Activated CD8-positive, alpha-beta T cell treated with anti-CD3 and anti-CD28 coated beads for 36 hours (primary cell): ENCODE measurements around the gene CLK2. TPM values are rescaled to one million over a fixed set of nuclear protein-coding genes. Genes with fewer than 3 reads are reported as not detected.
"Not testable (repeated sequence)": the region's sequence is repeated elsewhere in the genome, so short reads cannot be mapped to it uniquely, and the experiment has no call there.

Experiments used
- ATAC-seq: fragments of 200-7000 bp; cut with Tn5 transposase; one replicate; pipeline ENCODE4 v1.10.0; 2021; ENCODE audit warnings: mild to moderate bottlenecking, moderate library complexity
- CTCF ChIA-PET: fragments of 350-600 bp; sonication (Branson Sonifier 250); formaldehyde crosslinking; loops from one replicate; lab custom pipeline; 2021; ENCODE audit warnings: antibody characterized with exemption; lab: Charles Lee
- POLR2A ChIA-PET: fragments of 350-600 bp; sonication (Branson Sonifier 250); formaldehyde crosslinking; loops from one replicate; lab custom pipeline; 2021; ENCODE audit warnings: antibody characterized with exemption; lab: Charles Lee
- DNase-seq: peaks from one replicate; pipeline ENCODE4 v3.0.0-alpha.2; 2020
- H3K27ac Mint-ChIP-seq: one replicate; pipeline ENCODE4 v1.8.0; 2021; ENCODE audit warnings: mild to moderate bottlenecking, mixed read lengths
- H3K27me3 Mint-ChIP-seq: one replicate; pipeline ENCODE4 v1.8.0; 2021; ENCODE audit warnings: mixed read lengths
- H3K36me3 Mint-ChIP-seq: one replicate; pipeline ENCODE4 v1.8.0; 2021; ENCODE audit warnings: low read depth, mixed read lengths
- H3K4me1 Mint-ChIP-seq: one replicate; pipeline ENCODE4 v1.8.0; 2021; ENCODE audit warnings: low read depth, mixed read lengths
- H3K4me3 Mint-ChIP-seq: one replicate; pipeline ENCODE4 v1.8.0; 2021; ENCODE audit warnings: mild to moderate bottlenecking, moderate library complexity, mixed read lengths
- H3K9me3 Mint-ChIP-seq: one replicate; pipeline ENCODE4 v1.8.0; 2021; ENCODE audit warnings: mixed read lengths
- CTCF ChIP-seq: fragments of 200-600 bp; IDR thresholded peaks from one replicate; pipeline ENCODE4 v1.8.0; 2022; ENCODE audit warnings: antibody characterized with exemption, mild to moderate bottlenecking
- intact Hi-C: fragments of 100-400 bp; cut with micrococcal nuclease; formaldehyde crosslinking; loops from one replicate; pipeline ENCODE4 v1.10.0; 2022
- total RNA-seq, 2 experiments: library from RNA; stranded (reverse); gene quantifications; one replicate each; pipeline ENCODE4 v1.2.3, GENCODE V29; 2021

CLK2 gene
- total RNA-seq, 2 experiments from 2014 or later, result 80.6 to 85.4 TPM

GRCh38 chr1:155247667-155248553, 25.4 kb downstream of the CLK2 start:
- ATAC-seq (no peak), DNase-seq (no peak)
- no peak overlapping the region for H3K4me3 Mint-ChIP-seq
- intact Hi-C loops, result no loop called here
- CTCF ChIA-PET, result interaction anchor here (0.7 to 6.9 kb wide), 6 partner anchors 10 to 80 kb away, joined by 3 to 232 read pairs (median 52); partner anchors contain the start of genes CLK2, FDPS, RUSC1 and SCAMP3
- H3K27ac Mint-ChIP-seq, result no peak overlapping the region
- peaks cover 23% of the 10 kb centered on the region for H3K4me1 Mint-ChIP-seq
- peaks cover 19% of the 10 kb centered on the region for H3K36me3 Mint-ChIP-seq
- POLR2A ChIA-PET, result interaction anchor here (0.6 to 1.9 kb wide), 3 partner anchors 22 to 54 kb away, joined by 3 to 4 read pairs (median 3); no protein-coding TSS in a partner anchor
- no peak for TF ChIP-seq CTCF
- H3K9me3 Mint-ChIP-seq, result no peaks in the 10 kb centered on the region
- peaks cover 2% of the 10 kb centered on the region for H3K27me3 Mint-ChIP-seq

- ChIA-PET POLR2A (interaction anchor here (0.8 to 1.5 kb wide), 2 partner anchors 21 to 54 kb away, joined by 3 read pairs; no protein-coding TSS in a partner anchor), CTCF (interaction anchor here (0.7 to 6.9 kb wide), 6 partner anchors 11 to 76 kb away, joined by 3 to 232 read pairs (median 42); partner anchors contain the start of genes CLK2, FDPS, RUSC1 and SCAMP3)
- DNase-seq, H3K27me3 Mint-ChIP-seq, intact Hi-C loops, H3K27ac Mint-ChIP-seq, H3K4me3 Mint-ChIP-seq, ATAC-seq, H3K9me3 Mint-ChIP-seq: not testable (repeated sequence)
- H3K4me1 Mint-ChIP-seq, result peaks cover 31% of the 10 kb centered on the region
- peaks cover 19% of the 10 kb centered on the region for H3K36me3 Mint-ChIP-seq
These were observed 26.5 kb downstream of the CLK2 start for GRCh38 chr1:155246796-155247195.

GRCh38 chr1:155245163-155245524, 28.2 kb downstream of the CLK2 start:
- Mint-ChIP-seq H3K4me3 (peak overlapping the region; percentile 71), H3K4me1 (peaks cover 41% of the 10 kb centered on the region), H3K27me3 (peaks cover 2% of the 10 kb centered on the region), H3K27ac (peak overlapping the region; percentile 95), H3K9me3 (no peaks in the 10 kb centered on the region), H3K36me3 (peaks cover 22% of the 10 kb centered on the region)
- POLR2A ChIA-PET, result interaction anchor here (0.6 to 3.7 kb wide), 17 partner anchors 9 to 448 kb away, joined by 3 to 33 read pairs (median 4); partner anchors contain the start of genes MTX1, SCAMP3 and THBS3
- CTCF ChIA-PET, result interaction anchor here (0.7 to 2.5 kb wide), 7 partner anchors 12 to 154 kb away, joined by 3 to 18 read pairs (median 3); partner anchors contain the start of genes MTX1 and THBS3
- TF ChIP-seq CTCF, result no peak
- DNase-seq (no peak), ATAC-seq (no peak)
- intact Hi-C loops, result no loop called here

DNA sequence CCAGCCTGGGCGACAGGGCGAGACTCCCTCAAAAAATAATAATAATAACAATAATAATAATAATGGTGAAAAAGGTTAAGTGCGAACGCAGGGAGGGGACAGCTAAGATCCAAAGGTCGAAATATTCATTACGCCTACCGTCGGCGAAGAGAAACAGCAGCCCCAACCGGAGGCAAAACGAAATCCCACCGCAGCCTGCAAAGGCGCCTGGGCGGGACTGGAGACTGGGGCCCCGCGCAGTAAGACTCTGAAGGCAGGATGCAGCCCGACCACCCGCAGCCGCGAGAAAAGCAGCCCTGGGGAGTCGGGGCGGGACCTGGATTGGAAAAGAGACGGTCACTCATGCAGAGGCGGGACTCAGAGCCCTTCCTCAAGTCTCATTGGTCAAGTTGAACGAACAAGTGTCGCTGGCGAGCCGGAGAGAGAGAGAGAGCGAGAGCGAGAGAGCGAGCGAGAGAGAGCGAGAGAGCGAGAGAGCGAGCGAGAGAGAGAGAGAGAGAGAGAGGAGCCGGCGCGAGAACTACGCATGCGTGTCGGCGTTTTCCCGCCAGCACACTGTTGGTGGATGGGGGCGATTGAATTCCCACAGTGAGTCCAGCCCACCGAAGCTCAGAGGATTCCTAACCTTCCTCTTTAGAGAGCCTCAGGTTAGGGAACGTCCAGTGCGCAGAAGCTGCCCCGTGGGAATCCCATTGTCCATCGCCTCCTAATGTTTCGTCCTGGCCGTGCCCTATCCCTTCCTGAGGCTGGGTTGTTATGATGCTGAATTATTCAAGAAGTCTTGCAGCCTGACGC, 28.7 kb downstream of the CLK2 start:
- CTCF ChIA-PET, result interaction anchor here (0.7 to 2.5 kb wide), 12 partner anchors 8 to 154 kb away, joined by 3 to 18 read pairs (median 4); partner anchors contain the start of genes KRTCAP2, MTX1 and THBS3
- DNase-seq (peak; percentile 100), ATAC-seq (peak; percentile 97)
- POLR2A ChIA-PET, result interaction anchor here (0.6 to 3.7 kb wide), 29 partner anchors 9 to 501 kb away, joined by 3 to 33 read pairs (median 4); partner anchors contain the start of genes CLK2, KRTCAP2, MTX1 and SCAMP3
- intact Hi-C loops, result loop anchor here (5.0 kb wide), 1 partner anchor 37 kb away; the partner anchor contains the start of genes MTX1 and THBS3
- Mint-ChIP-seq H3K9me3 (no peaks in the 10 kb centered on the region), H3K27ac (peak overlapping the region; percentile 95), H3K27me3 (peaks cover 2% of the 10 kb centered on the region), H3K4me1 (peaks cover 41% of the 10 kb centered on the region), H3K4me3 (peak overlapping the region; percentile 71), H3K36me3 (peaks cover 22% of the 10 kb centered on the region)
- TF ChIP-seq CTCF, result peak; percentile 39
